Left ventricle myocardium superior (tissue), 1 donor: ENCODE measurements around the gene TCP10L. TPM values are rescaled to one million over a fixed set of nuclear protein-coding genes. Genes with fewer than 3 reads are reported as not detected.

ENCODE experiments used
- ATAC-seq: fragments of 200-7000 bp; cut with Tn5 transposase; one replicate; pipeline ENCODE4 v1.9.1; 2020; ENCODE audit warnings: mild to moderate bottlenecking, moderate library complexity
- DNase-seq: peaks from one replicate; pipeline ENCODE4 v3.0.0-alpha.2; 2020
- intact Hi-C: fragments of 100-400 bp; cut with micrococcal nuclease; formaldehyde crosslinking; loops from one replicate; pipeline ENCODE4 v1.11.0; 2022
- total RNA-seq: library from RNA; stranded (reverse); fragmentation: NEBNext Ultra II Directional; extraction: Animal tissue kit (Norgen Biotek cat#: 25700); gene quantifications from one replicate; pipeline ENCODE4 v1.2.1, GENCODE V29; 2021
- donor health status: DM: no; HTN: yes; CAD: no; lungs with severe emphysema.

Gene TCP10L
- total RNA-seq, 1 donor from 2014 or later = 2.9 TPM

GRCh38 chr21:32590130-32590529, 4.8 kb upstream of the TCP10L start:
- DNase-seq = no peak
- ATAC-seq = no peak
- intact Hi-C loops = no loop called here

GRCh38 chr21:32587651-32588050, 2.3 kb upstream of the TCP10L start:
- ATAC-seq (no peak), DNase-seq (no peak)
- intact Hi-C loops = no loop called here

DNA sequence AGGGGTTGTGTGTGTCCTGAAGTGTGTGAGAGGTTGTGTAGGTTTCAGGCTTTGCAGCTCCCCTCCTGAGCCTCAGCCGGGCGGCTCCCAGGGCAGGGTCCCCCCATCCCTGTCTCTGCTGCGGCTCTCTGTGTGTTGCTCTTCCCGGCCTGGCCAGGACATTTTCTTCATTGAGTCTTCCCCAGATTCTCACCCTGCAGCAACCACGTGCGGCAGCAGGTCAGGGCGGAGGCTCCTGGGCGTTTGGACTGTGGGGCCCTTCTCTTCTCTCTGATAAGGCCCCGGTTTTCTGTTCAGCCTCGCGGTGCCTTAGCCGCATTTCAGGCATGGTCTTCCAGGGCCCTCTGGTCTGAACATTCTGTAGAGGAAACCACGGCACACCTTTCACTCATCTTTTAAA, 1.8 kb upstream of the TCP10L start:
- DNase-seq (no peak), ATAC-seq (no peak)
- intact Hi-C loops = no loop called here

- intact Hi-C loops = no loop called here
- DNase-seq (no peak), ATAC-seq (no peak)
These were observed 647 bp upstream of the TCP10L start for GRCh38 chr21:32585970-32586369.

GRCh38 chr21:32584472-32584871, 851 bp downstream of the TCP10L start:
- DNase-seq (no peak), ATAC-seq (no peak)
- intact Hi-C loops = no loop called here

- intact Hi-C loops = no loop called here
- no peak for DNase-seq
- no peak for ATAC-seq
These were observed 3.6 kb downstream of the TCP10L start for GRCh38 chr21:32581732-32582131.

- intact Hi-C loops = no loop called here
- DNase-seq (no peak), ATAC-seq (no peak)
These were observed 4.4 kb downstream of the TCP10L start for GRCh38 chr21:32580949-32581348.

DNA sequence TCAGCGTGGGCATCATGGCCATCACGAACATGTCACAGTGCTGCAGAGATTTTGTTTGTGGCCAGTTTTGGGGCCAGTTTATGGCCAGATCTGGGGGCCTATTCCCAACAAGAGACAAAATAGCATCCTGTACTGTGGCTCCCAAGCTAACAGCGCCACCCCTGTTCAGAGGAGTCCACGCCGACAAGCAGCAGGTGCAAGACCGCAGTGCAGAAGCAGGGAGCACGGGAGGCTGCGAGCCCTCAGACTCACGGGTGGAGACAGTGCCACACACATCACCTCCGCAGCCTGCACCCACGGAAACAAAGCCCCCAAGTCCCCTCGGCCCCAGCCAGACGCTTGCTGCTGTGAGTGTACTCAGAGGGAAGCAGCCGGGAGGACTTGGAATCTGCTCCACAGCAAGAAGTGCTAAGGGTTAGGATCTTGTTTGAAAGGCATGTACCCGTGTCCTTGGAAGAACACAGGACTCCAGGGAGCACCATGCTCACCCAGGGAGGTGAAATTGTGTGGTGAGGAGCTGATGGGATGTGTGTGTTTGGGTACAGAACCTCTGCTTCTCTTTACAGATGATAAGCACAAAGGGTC, 7.1 kb downstream of the TCP10L start:
- no peak for ATAC-seq
- no peak for DNase-seq
- intact Hi-C loops = no loop called here

DNA sequence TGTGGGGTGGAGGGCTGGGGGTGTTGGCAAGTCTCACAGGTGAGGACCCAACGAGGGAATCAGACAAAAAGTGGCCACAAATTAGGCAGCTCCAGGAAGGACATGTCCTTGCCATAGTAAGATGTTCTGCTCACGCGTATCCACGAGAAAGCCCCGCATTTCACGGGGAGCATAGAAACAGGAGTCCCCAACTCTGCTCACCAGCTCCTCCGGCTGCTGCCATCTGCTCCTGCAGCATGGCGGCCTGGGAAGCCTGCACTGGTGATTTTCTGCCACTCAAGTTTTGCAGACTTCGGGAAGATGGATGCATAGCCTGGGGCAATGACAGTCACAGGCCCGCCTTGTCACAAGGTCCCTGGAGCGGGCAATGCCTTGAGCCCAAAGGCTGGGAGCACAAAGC, 9.3 kb downstream of the TCP10L start:
- ATAC-seq = no peak
- DNase-seq = no peak
- intact Hi-C loops = no loop called here

GRCh38 chr21:32574946-32575925, 10.1 kb downstream of the TCP10L start:
- intact Hi-C loops = no loop called here
- ATAC-seq (no peak), DNase-seq (no peak)

DNA sequence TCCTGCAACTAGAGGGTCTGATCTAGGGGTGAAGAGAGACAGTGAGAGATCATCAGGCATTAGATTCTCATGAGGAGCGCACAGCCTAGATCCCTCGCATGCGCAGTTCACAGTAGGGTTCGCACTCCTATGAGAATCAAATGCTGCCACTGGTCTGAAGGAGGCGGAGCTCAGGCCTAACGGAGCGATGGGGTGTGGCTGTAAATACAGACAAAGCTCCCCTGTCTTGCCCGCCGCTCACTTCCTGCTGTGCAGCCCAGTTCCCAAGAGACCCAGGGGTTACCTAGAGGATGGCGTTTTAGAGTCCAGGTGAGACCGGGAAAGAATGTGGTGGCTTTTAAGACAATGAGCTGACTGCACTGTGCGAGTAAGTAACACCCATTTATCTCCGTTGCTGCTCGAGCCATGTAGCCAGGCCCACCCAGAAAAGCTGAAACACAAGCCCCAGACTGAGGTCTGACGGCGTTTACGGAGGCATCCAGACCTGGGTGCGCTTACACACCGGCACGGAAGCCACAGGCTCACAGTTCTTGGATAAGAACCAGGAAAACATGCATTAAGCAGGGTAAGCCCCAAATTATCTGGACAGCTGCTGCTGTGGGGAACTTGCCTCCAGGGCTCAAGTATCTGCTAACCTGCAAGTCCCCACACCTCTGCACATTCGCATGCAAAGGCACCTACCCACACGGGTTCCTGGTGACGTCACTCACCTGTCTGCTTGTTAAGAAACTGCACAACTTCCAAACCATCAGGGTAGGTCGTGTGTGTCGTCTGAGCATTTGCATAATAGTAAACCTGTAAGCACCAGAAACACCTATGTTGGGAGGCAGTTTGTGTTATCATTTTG, 12.5 kb downstream of the TCP10L start:
- no peak for ATAC-seq
- no peak for DNase-seq
- intact Hi-C loops = no loop called here

DNA sequence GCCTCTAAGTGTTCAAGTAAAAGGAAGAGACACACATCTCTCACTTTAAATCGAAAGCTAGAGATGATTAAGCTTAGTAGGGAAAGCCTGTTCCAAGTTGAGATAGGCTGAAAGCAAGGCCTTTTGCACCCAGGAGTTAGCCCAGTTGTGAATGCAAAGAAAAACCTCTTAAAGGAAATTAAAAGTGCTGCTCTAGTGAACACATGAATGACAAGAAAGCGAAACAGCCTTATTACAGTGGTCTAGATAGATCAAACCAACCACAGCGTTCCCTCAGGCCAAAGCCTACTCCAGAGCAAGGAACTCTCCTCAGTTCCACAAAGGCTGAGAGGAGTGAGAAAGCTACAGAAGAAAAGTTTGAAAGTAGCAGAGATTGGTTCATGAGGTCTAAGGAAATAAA, 14.9 kb downstream of the TCP10L start:
- intact Hi-C loops = no loop called here
- ATAC-seq = no peak
- DNase-seq = no peak

GRCh38 chr21:32569261-32570230, 15.8 kb downstream of the TCP10L start:
- ATAC-seq = peak; percentile 96
- intact Hi-C loops = no loop called here
- peak; percentile 82 for DNase-seq

- ATAC-seq (no peak), DNase-seq (no peak)
- intact Hi-C loops = no loop called here
These were observed 17.7 kb downstream of the TCP10L start for GRCh38 chr21:32567626-32568025.

DNA sequence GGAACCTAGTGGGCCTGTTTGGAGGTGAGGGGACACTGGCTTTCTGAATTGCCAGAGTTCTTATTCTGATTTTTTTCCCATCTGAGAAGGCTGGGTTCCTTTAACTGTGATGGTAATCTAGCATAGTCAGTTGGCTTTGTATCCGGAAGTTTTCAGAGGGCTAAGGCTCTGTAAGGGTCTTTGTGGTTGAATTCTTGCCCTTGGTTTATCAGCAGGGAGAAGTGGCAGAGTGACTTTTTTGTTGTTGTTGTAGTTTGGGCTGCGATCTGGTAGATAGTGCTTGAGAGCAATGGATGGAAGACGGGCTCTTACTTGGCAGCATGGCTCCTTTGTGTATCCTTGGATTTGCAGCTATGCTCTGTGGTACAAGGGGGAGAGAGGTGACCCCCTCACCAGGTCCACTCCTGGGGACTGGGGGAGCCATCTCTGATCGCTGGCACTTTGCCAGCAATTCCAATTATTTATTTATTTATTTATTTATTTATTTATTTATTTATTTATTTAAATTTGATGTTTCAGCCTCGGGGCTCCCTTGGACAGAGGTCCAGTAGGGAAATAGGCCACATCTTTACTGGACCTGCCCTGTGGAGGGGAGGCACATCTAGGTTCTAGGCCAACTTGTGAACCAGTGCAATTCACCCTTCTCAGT, 18.5 kb downstream of the TCP10L start:
- intact Hi-C loops = no loop called here
- no peak for DNase-seq
- no peak for ATAC-seq

DNA sequence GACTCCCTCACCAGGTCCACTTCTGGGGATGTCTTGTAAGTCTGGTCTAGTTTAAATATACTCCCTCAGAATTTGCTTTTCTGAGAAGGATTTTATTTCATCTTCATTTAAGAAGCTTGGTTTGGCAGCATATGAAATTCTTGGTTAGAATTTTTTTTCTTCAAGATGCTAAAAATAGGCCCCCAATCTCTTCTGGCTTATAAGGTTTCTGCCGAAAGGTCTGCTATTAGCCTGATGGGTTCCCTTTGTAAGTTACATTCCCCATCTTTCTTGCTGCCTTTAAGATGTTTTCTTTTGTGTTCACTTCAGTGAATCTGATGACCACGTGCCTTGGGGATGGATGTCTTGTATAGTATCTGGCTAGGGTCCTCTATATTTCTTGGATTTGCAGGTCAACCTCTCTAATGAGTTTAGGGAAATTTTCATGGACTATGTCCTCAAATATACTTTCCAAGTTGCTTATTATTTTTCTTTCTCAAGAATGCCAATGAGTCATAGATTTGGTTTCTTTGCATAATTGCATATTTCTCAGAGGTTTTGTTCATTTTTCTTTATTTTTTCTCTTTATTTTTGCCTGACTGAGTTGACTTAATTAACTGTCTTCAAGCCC, 19.4 kb downstream of the TCP10L start:
- DNase-seq = no peak
- ATAC-seq = no peak
- intact Hi-C loops = no loop called here

- DNase-seq (no peak), ATAC-seq (no peak)
- intact Hi-C loops = loop anchor here (2.0 kb wide), 1 partner anchor 160 kb away; no protein-coding TSS in a partner anchor
These were observed 22.4 kb downstream of the TCP10L start for GRCh38 chr21:32562915-32563314.

DNA sequence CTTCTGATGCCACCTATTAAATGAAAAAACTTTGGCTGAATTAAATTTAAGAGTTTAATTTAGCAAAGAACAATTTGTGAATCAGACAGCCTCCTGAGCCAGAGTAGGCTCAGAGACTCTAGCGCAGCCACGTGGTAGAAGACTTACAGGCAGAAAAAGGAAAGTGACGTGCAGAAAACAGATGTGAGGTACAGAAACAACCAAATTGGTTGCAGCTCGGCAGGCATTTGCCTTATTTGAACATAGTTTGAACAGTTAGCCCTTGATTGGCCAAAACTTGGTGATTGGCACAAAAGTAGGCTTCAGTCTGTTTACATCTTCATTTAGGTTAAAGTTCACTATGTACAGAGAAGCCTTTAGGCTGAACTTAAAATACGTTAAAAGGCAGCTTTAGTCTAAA, 22.9 kb downstream of the TCP10L start:
- ATAC-seq = peak; percentile 74
- intact Hi-C loops = loop anchor here (2.0 kb wide), 1 partner anchor 160 kb away; no protein-coding TSS in a partner anchor

More for the DNA sequence above, 22.9 kb downstream of the TCP10L start:
- no peak for DNase-seq
